DOHH2 (cell line): ENCODE measurements around the gene SLC39A6.
"Not testable (repeated sequence)": the region's sequence is repeated elsewhere in the genome, so short reads cannot be mapped to it uniquely, and the experiment has no call there.

Experiments
- H3F3A ChIP-seq: fragments of 200-600 bp; sonication (generic), shearing (Covaris generic); 2 replicates; pipeline ENCODE4 v1.6.0; 2016; ENCODE audit warnings: antibody characterized with exemption, mild to moderate bottlenecking; ENCODE audit not compliant: control insufficient read depth, insufficient read depth
- H3K27ac ChIP-seq: fragments of 200-600 bp; sonication (generic); 2 replicates; pipeline ENCODE4 v1.5.1; 2014; ENCODE audit warnings: low read depth, mild to moderate bottlenecking, low read length, moderate library complexity
- H3K27me3 ChIP-seq: fragments of 200-600 bp; sonication (generic); 2 replicates; pipeline ENCODE4 v1.6.1; 2014; ENCODE audit warnings: mild to moderate bottlenecking, low read length, mixed read lengths; ENCODE audit not compliant: control insufficient read depth
- H3K36me3 ChIP-seq: fragments of 200-600 bp; sonication (generic); 2 replicates; pipeline ENCODE4 v1.6.1; 2014; ENCODE audit warnings: mild to moderate bottlenecking, low read length, moderate library complexity, mixed read lengths; ENCODE audit not compliant: control insufficient read depth
- H3K4me1 ChIP-seq: fragments of 200-600 bp; sonication (generic); 2 replicates; pipeline ENCODE4 v1.6.1; 2014; ENCODE audit warnings: mild to moderate bottlenecking, low read length, mixed read lengths; ENCODE audit not compliant: control insufficient read depth
- H3K4me2 ChIP-seq: fragments of 200-600 bp; sonication (generic); 2 replicates; pipeline ENCODE4 v1.6.0; 2014; ENCODE audit warnings: mild to moderate bottlenecking, low read length, moderate library complexity
- H3K4me3 ChIP-seq: fragments of 200-600 bp; sonication (generic); 2 replicates; pipeline ENCODE4 v1.5.1; 2014; ENCODE audit warnings: mild to moderate bottlenecking, low read length, mixed read lengths
- H3K79me2 ChIP-seq: fragments of 200-600 bp; sonication (generic); 2 replicates; pipeline ENCODE4 v1.6.1; 2014; ENCODE audit warnings: mild to moderate bottlenecking, low read length, mixed read lengths; ENCODE audit not compliant: control insufficient read depth
- H3K9me2 ChIP-seq: fragments of 200-600 bp; sonication (generic); replicated peaks from 2 replicates; pipeline ENCODE4 v1.6.1; 2014; ENCODE audit warnings: mild to moderate bottlenecking, low read length, mixed read lengths; ENCODE audit not compliant: control insufficient read depth
- H3K9me3 ChIP-seq: fragments of 200-600 bp; sonication (generic); 2 replicates; pipeline ENCODE4 v1.6.1; 2014; ENCODE audit warnings: antibody characterized with exemption, low read length, mixed read lengths; ENCODE audit not compliant: control insufficient read depth, insufficient read depth
- H4K20me1 ChIP-seq: fragments of 200-600 bp; sonication (generic); 2 replicates; pipeline ENCODE4 v1.6.0; 2014; ENCODE audit warnings: low read depth, mild to moderate bottlenecking, antibody characterized with exemption, low read length, moderate library complexity; ENCODE audit not compliant: control insufficient read depth, insufficient read depth
- EZH2phosphoT487 ChIP-seq: fragments of 200-600 bp; sonication (generic); IDR thresholded peaks from 2 replicates; pipeline ENCODE4 v1.6.1; 2017; ENCODE audit warnings: borderline replicate concordance, mild to moderate bottlenecking, antibody characterized with exemption, low read length, moderate library complexity, mixed read lengths
- TF ChIP-seq, protein P1 (sequence below): fragments of 200-600 bp; sonication (generic); IDR thresholded peaks from one replicate; pipeline ENCODE4 v1.5.1; 2014; ENCODE audit warnings: antibody characterized with exemption, mild to moderate bottlenecking, low read depth, low read length; ENCODE audit not compliant: poor library complexity, severe bottlenecking

Gene SLC39A6

DNA sequence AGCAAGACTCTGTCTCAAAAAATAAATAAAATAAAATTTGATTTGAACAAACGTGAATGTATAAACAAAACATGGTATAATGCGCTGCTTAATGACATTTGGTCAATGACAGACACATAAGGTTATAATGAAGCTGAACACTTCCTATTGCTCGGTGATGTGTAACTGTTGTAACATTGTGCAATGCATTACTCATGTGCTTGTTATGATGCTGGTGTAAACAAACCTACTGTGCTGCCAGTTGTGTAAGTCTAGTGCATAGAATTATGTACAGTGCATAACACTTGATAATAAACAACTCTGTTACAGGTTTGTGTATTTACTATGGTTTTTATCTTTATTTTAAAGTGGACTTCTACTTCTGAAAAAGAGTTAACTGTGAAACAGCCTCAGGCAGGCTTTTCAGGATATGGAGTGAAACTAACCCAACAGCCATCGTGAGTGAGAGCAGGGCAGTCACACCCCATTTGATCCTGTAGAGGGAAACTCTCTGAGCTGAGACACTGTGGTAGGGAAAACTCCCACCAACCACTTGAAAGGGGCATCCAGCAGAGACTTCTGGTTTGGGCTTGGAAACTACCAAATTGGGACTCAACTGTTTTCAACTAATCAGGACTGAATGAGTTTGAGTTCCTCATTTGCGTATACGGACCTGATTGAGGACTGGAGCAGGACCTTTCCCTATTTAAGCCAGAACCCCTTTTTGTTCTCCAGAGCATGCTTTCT is 53.1 kb downstream of the SLC39A6 start:
- no peaks in the 10 kb centered on the region for H3K79me2 ChIP-seq
- no peak overlapping the region for H3K4me3 ChIP-seq
- no peaks in the 10 kb centered on the region for H3F3A ChIP-seq
- 0 out of 2 replicates have a peak, but pooled peaks cover 13% of the 10 kb centered on the region for H3K9me3 ChIP-seq
- H3K36me3 ChIP-seq, result no peaks in the 10 kb centered on the region
- H3K4me2 ChIP-seq, result no peak overlapping the region
- no peaks in the 10 kb centered on the region for H3K9me2 ChIP-seq
- TF ChIP-seq, protein P1, sequence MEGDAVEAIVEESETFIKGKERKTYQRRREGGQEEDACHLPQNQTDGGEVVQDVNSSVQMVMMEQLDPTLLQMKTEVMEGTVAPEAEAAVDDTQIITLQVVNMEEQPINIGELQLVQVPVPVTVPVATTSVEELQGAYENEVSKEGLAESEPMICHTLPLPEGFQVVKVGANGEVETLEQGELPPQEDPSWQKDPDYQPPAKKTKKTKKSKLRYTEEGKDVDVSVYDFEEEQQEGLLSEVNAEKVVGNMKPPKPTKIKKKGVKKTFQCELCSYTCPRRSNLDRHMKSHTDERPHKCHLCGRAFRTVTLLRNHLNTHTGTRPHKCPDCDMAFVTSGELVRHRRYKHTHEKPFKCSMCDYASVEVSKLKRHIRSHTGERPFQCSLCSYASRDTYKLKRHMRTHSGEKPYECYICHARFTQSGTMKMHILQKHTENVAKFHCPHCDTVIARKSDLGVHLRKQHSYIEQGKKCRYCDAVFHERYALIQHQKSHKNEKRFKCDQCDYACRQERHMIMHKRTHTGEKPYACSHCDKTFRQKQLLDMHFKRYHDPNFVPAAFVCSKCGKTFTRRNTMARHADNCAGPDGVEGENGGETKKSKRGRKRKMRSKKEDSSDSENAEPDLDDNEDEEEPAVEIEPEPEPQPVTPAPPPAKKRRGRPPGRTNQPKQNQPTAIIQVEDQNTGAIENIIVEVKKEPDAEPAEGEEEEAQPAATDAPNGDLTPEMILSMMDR, result no peak
- TF ChIP-seq EZH2phosphoT487, result no peak
- H4K20me1 ChIP-seq, result no peaks in the 10 kb centered on the region
- no peak overlapping the region for H3K27ac ChIP-seq
- H3K4me1 ChIP-seq, result peaks cover 5% of the 10 kb centered on the region
- no peaks in the 10 kb centered on the region; the same call in 1 of the 2 replicates for H3K27me3 ChIP-seq

DNA sequence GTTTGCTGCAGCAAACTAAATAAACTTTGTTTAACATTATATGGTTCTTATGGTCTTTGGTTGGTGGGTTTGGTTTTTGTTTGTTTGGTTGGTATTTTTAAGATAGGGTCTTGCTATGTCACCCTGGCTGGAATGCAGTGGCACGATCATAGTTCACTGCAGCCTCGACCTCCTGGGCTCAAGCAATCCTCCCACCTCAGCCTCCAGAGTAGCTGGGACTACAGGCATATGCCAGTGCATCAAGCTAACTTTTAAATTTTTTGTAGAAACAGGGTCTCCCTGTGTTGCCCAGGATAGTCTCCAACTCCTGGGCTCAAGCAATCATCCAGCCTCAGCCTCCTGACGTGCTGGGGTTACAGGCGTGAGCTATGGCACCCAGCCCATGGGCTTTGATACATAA is 54.7 kb downstream of the SLC39A6 start:
- H3K4me2 ChIP-seq, result no peak overlapping the region
- H4K20me1 ChIP-seq, result no peaks in the 10 kb centered on the region
- H3K79me2 ChIP-seq, result no peaks in the 10 kb centered on the region
- peaks cover 5% of the 10 kb centered on the region for H3K4me1 ChIP-seq
- no peaks in the 10 kb centered on the region for H3K36me3 ChIP-seq
- no peaks in the 10 kb centered on the region for H3F3A ChIP-seq
- H3K9me3 ChIP-seq, result 0 out of 2 replicates have a peak, but pooled peaks cover 7% of the 10 kb centered on the region
- H3K4me3 ChIP-seq, result no peak overlapping the region
- no peaks in the 10 kb centered on the region for H3K27me3 ChIP-seq
- H3K9me2 ChIP-seq, result no peaks in the 10 kb centered on the region
- TF ChIP-seq EZH2phosphoT487, result no peak
- TF ChIP-seq, protein P1, result no peak
- H3K27ac ChIP-seq, result no peak overlapping the region

DNA sequence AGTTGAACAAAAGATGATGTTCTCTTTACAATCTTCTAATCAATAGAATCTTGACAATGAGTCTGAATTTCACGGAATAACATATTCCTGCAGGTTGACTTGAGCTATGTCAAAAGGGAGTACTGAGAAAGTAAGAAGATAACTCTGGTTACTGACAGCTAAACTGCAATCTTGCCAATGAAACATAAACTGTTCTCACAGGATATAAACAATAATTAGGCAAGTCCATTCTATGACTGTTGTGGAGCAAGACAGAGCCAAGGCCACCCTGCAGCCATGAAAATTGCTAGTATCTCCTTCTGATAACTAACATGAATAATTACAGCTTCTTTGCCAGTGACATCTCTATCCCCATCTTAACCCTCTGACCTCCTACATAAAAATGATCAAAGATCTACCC is 55.5 kb downstream of the SLC39A6 start:
- Histone ChIP-seq H3K9me2 (no peaks in the 10 kb centered on the region), H4K20me1 (no peaks in the 10 kb centered on the region), H3K79me2 (no peaks in the 10 kb centered on the region), H3K27me3 (no peaks in the 10 kb centered on the region), H3K27ac (no peak overlapping the region), H3K4me1 (peaks cover 5% of the 10 kb centered on the region), H3K9me3 (no peaks in the 10 kb centered on the region), H3K36me3 (no peaks in the 10 kb centered on the region), H3K4me2 (no peak overlapping the region), H3K4me3 (no peak overlapping the region), H3F3A (no peaks in the 10 kb centered on the region)
- no peak for TF ChIP-seq EZH2phosphoT487
- TF ChIP-seq, protein P1, result no peak

DNA sequence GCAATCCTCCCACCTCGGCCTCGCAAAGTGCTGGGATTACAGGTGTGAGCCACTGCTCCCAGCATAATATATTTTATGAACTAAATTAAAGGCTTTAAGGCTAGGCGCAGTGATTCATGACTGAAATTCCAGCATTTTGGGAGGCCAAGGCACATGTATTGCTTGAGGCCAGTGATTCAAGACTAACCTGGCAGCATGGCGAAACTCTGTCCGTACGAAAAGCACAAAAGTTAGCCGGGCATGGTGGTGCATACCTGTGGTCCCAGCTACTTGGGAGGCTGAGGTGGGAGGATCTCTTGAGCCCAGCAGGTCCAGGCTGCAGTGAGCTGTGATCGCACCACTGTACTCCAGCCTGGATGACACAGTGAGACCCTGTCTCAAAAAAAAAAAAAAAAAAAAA is 56.7 kb downstream of the SLC39A6 start:
- not testable (repeated sequence) for H3K9me3 ChIP-seq, H3K79me2 ChIP-seq, H3K36me3 ChIP-seq, H3K4me2 ChIP-seq, H4K20me1 ChIP-seq, H3K4me3 ChIP-seq, H3K27me3 ChIP-seq, H3F3A ChIP-seq, H3K27ac ChIP-seq, H3K9me2 ChIP-seq
- peaks cover 13% of the 10 kb centered on the region for H3K4me1 ChIP-seq
